ENCODE measurements around the gene ELP2. TPM values are rescaled to one million over a fixed set of nuclear protein-coding genes. Genes with fewer than 3 reads are reported as not detected.

ELP2 gene
- total RNA-seq, 1 experiment from 2014 or later, result 137 TPM

GRCh38 chr18:36109737-36110136 is 20.0 kb upstream of the ELP2 start:
- Histone ChIP-seq H3K27ac (ENCODE audit: insufficient read length, low read depth, low read length) (no peak overlapping the region), H2BK5ac (ENCODE audit: insufficient read length, low read length) (no peak overlapping the region), H3K23me2 (ENCODE audit: insufficient read length, low read depth, low read length, poor library complexity, severe bottlenecking) (no peaks in the 10 kb centered on the region), H2BK15ac (ENCODE audit: low read depth, low read length) (no peak overlapping the region), H3K4ac (ENCODE audit: low read depth, low read length) (no peak overlapping the region), H2BK20ac (ENCODE audit: low read depth, low read length, poor library complexity, severe bottlenecking) (no peak overlapping the region), H4K91ac (ENCODE audit: insufficient read length, low read depth, low read length) (no peak overlapping the region), H4K8ac (replicated peaks; ENCODE audit: insufficient read length, low read depth, low read length) (no peak overlapping the region), H2BK12ac (ENCODE audit: insufficient read length, low read depth, low read length) (no peak overlapping the region), H2AK5ac (ENCODE audit: insufficient read length, low read length) (no peak overlapping the region), H4K20me1 (ENCODE audit: control insufficient read depth, insufficient read depth, insufficient read length) (no peaks in the 10 kb centered on the region), H3K14ac (ENCODE audit: insufficient read depth, low read length) (no peak overlapping the region), H3K56ac (ENCODE audit: insufficient read length, low read depth, low read length) (no peak overlapping the region), H3K4me1 (ENCODE audit: insufficient read depth, low read length) (no peaks in the 10 kb centered on the region), H2BK120ac (ENCODE audit: low read depth, low read length, poor library complexity, severe bottlenecking) (no peak overlapping the region), H3K23ac (ENCODE audit: insufficient read length, low read depth, low read length) (no peak overlapping the region), H4K5ac (ENCODE audit: insufficient read length, low read depth, low read length) (no peak overlapping the region), H3K27me3 (ENCODE audit: insufficient read depth, low read length) (no peaks in the 10 kb centered on the region), H3K79me2 (ENCODE audit: insufficient read depth, low read length) (no peaks in the 10 kb centered on the region), H3K18ac (ENCODE audit: insufficient read length, low read depth, low read length) (no peak overlapping the region), H3K79me1 (ENCODE audit: insufficient read depth, low read depth, low read length, poor library complexity, severe bottlenecking) (no peaks in the 10 kb centered on the region), H2AFZ (ENCODE audit: low read length) (no peak overlapping the region), H3T11ph (ENCODE audit: low read length) (no peak overlapping the region), H3K9ac (ENCODE audit: extremely low read depth, insufficient read length, low read length) (no peak overlapping the region), H3K4me2 (ENCODE audit: insufficient read depth, insufficient read length, low read length) (no peak overlapping the region), H3K9me3 (ENCODE audit: control insufficient read depth, low read depth, low read length) (no peaks in the 10 kb centered on the region)
- no peak overlapping the region for H3K4me3 Mint-ChIP-seq
- DNase-seq, result no peak
- no peaks in the 10 kb centered on the region for H3K27me3 Mint-ChIP-seq (ENCODE audit: low read depth)
- H3K27ac Mint-ChIP-seq, result no peak overlapping the region
- H3K4me1 Mint-ChIP-seq, result no peaks in the 10 kb centered on the region
- TF ChIP-seq, protein P1, sequence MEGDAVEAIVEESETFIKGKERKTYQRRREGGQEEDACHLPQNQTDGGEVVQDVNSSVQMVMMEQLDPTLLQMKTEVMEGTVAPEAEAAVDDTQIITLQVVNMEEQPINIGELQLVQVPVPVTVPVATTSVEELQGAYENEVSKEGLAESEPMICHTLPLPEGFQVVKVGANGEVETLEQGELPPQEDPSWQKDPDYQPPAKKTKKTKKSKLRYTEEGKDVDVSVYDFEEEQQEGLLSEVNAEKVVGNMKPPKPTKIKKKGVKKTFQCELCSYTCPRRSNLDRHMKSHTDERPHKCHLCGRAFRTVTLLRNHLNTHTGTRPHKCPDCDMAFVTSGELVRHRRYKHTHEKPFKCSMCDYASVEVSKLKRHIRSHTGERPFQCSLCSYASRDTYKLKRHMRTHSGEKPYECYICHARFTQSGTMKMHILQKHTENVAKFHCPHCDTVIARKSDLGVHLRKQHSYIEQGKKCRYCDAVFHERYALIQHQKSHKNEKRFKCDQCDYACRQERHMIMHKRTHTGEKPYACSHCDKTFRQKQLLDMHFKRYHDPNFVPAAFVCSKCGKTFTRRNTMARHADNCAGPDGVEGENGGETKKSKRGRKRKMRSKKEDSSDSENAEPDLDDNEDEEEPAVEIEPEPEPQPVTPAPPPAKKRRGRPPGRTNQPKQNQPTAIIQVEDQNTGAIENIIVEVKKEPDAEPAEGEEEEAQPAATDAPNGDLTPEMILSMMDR (conservative IDR thresholded peaks at IDR 0.05), result no peak
- peaks cover 16 to 47% (median 43%) of the 10 kb centered on the region in 3 experiments for H3K36me3 Mint-ChIP-seq (ENCODE audit: insufficient read depth in 1 of 3, low read depth in 3 of 3)
- H3K9me3 Mint-ChIP-seq, result no peaks in the 10 kb centered on the region
- no CpG with 5 or more reads among the region's 1 CpG for WGBS (ENCODE audit: extremely low coverage, insufficient read length, low lambda C conversion rate)
